Ramos (cell line): ENCODE results near the gene KMT2C.
"Not testable (repeated sequence)": the region's sequence is repeated elsewhere in the genome, so short reads cannot be mapped to it uniquely, and the experiment has no call there.

Source experiments
- in situ Hi-C: fragments of 300-500 bp; cut with MboI; formaldehyde crosslinking; loops from one replicate; pipeline ENCODE4 v1.14.3; 2022; ENCODE audit warnings: low sequenced_read_pairs; ENCODE audit not compliant: unreplicated experiment

Gene KMT2C

GRCh38 chr7:152366662-152367061, 69.1 kb downstream of the KMT2C start:
- in situ Hi-C loops: no loop called here

DNA sequence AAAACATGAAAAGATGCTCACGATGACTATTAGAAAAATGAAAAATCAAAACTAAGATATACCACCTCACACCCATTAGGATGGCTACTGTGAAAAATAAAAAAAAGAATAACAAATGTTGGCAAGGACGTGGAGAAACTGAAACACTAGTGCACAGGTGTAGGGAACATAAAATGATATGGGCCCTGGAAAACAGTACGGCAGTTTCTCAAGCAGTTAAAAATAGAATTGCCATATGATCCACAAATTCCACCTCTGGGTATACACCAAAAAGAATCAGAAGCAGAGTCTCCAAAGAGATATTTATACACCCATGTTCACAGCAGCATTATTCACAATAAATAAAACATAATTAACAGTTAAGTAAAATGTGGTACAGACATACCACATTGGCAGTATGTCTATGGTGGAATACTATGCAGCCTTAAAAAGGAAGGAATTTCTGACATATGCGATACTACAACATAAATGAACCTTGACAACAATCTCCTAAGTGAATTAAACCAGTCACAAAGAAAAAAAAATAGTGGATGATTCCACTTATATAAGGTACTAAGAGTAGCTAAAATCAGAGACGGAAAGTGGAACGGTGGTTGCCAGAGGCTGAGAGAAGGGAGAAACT, 69.7 kb downstream of the KMT2C start:
- in situ Hi-C loops: no loop called here

- in situ Hi-C loops: no loop called here
These were observed 72.0 kb downstream of the KMT2C start for GRCh38 chr7:152363798-152364197.

GRCh38 chr7:152362128-152362926, 73.5 kb downstream of the KMT2C start:
- in situ Hi-C loops: no loop called here

DNA sequence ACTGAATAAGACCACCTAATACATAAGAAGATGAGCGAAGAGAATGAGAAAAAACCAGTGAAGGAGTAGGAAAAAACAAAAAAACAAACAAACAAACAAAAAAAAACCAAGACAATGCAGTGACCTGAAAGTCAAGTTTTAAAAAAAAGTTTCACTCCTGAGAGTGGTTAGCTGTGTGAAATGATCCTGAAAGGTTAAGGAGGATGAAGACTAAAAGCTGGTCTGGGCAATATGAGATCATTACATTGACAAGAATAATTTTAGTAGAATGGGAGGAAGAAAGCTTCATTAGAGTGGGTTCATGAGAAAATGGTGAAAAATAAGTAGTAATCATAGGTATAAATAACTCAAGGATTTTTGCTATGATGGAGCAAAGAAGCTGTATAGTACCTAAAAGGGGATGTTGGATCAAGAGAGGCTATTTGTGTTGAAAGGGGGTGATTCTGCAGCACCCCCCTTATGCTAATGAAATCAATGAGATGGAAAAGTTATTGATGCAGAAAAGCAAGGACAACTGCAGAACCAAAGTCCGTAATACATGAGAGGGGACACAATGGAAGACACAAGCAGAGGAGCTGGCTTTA, 80.2 kb downstream of the KMT2C start:
- in situ Hi-C loops: no loop called here

DNA sequence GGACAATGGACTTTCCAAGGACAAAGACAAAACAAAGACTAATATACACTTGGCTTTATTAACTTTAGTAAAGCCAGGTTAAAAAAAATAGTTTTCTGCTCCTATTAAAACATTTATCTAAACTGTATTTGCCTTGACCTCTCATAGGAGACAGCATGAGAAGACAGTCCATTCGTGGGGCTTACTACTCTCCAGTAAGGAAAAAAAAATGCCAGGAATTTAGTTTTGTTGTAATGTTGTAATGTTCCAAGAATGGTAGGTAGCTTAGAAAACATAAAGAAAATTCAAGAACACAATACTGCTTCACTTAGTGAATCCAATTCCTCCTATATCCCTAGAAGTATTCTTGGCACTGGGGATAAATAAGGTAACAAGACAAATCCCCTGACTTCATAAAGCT, 81.7 kb downstream of the KMT2C start:
- in situ Hi-C loops: no loop called here

- in situ Hi-C loops: not testable (repeated sequence)
These were observed 82.5 kb downstream of the KMT2C start for GRCh38 chr7:152353281-152353680.

DNA sequence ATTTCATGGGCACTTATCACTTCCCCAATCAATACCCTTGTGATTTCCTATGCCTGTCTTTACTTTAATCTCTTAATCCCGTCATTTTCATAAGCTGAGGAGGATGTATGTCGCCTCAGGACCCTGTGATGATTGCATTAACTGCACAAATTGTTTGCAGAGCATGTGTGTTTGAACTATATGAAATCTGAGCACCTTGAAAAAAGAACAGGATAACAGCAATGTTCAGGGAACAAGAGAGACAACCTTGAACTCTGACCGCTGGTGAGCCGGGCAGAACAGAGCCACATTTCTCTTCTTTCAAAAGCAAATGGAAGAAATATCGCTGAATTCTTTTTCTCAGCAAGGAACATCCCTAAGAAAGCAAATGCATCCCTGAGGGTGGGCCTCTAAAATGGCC, 84.1 kb downstream of the KMT2C start:
- in situ Hi-C loops: not testable (repeated sequence)

DNA sequence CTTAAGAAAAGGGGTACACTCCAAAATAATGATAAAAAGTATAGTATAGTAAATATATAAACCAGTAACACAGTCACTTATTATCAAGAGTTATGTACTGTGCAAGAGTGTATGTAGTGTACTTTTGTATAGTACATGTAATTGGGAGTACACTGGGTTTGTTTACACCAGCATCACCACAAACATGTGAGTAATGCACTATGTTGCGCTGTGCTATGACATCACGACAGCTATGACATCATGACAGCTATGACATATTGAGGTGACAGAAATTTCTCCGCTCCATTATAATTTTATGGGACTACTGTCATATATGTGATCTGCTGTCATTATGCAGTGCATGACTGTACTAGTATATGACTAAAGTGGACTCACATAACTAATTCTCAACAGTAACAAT, 84.6 kb downstream of the KMT2C start:
- in situ Hi-C loops: no loop called here

GRCh38 chr7:152347888-152348287, 87.9 kb downstream of the KMT2C start:
- in situ Hi-C loops: no loop called here

- in situ Hi-C loops: no loop called here
These were observed 91.5 kb downstream of the KMT2C start for GRCh38 chr7:152344253-152344652.

GRCh38 chr7:152342796-152343195, 93.0 kb downstream of the KMT2C start:
- in situ Hi-C loops: no loop called here

- in situ Hi-C loops: no loop called here
These were observed 93.9 kb downstream of the KMT2C start for GRCh38 chr7:152341914-152342236.

- in situ Hi-C loops: no loop called here
These were observed 94.5 kb downstream of the KMT2C start for GRCh38 chr7:152341039-152341913.

DNA sequence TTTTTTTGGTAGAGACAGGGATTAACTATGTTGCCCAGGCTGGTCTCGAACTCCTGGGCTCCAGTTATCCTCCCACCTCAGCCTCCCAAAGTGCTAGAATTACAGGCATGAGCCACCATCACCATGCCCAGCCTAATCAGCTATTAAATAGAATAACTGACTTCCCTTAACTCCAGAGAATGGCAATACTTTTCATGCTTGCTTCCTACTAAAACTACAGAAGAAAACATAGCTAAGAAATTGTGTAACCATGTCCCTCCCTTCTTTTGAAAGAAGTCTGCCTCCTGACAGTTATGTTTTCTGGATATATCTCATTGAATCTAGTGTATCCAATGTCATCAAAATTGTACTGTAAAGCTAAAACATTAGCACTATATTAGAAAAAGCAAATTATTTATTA, 95.6 kb downstream of the KMT2C start:
- in situ Hi-C loops: no loop called here

DNA sequence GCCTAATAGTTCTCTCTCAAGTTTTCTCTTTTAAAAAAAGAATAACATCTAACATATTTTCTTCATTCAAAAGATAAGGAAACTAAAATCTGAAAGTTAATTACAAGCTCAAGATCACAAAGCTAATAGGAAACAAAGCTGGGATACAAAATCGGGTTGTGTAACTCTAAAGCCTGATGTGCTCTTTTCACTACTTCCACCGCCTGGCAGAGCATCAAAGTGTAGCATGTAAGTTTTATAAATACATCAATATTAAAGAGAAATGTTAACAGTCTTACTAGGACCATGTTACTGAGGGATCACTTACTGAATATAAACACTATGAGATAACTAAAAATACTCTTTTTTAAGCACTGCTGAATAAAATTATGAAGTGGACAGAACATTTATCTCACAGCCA, 97.2 kb downstream of the KMT2C start:
- in situ Hi-C loops: loop anchor here (10.0 kb wide), 1 partner anchor 336 kb away; the partner anchor contains the start of gene XRCC2

DNA sequence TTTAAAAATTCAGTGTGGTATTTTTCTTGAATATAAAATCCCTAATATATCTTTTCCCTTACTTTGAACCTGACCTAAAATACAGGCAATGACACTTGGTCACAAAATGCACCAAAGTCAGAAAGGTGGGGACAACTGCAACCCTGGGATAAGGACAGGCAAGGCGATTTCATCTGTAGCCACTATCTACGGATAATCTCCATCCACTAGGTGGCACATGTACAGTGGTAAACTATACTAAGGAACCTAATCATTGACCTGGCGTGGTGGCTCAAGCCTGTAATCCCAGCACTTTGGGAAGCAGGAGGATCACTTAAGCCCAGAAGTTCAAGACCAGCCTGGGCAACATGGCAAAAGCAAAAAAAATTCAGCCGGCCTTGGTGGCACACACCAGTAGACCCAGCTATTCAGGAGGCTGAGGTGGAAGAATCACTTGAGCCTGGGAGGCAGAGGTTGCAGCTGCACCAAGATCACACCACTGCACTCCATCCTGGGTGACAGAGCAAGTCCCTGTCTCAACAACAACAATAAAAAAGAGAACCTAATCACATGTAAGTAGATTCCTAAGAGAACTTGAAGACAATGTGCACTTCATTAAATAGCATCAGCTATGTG, 98.9 kb downstream of the KMT2C start:
- in situ Hi-C loops: loop anchor here (10.0 kb wide), 1 partner anchor 338 kb away; the partner anchor contains the start of gene XRCC2

DNA sequence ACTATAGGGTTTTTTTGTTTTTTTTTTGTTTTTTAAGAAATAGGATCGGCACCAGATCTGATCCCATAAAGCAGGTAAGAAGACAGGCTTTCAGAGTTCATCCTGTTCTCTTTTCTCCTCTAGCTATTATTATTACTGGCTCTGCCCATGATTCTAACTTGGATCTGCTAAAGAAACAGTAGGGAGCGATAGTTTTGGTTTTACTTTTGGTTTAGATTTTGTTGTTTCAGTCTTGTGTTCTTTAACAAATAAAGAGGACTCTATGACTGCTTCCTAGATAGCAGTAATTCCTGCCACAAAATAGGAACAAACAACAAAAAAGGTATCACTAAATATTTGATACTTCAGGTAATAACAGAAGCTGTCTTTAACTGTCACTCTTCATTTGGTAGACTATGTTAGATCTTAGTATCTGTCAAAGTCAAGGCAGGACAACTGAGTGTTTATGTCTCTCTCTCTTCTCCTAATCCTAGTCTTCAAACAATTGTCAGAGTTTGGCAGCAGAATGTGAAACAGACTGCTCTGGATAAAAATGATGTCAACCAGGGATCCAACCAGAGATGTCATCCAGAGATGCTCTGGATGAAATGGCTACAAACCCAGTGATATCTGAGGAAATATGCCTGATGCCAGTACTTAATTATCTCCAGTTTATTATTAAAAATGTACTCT, 99.8 kb downstream of the KMT2C start:
- in situ Hi-C loops: loop anchor here (10.0 kb wide), 1 partner anchor 339 kb away; the partner anchor contains the start of gene XRCC2

- in situ Hi-C loops: loop anchor here (10.0 kb wide), 1 partner anchor 342 kb away; the partner anchor contains the start of gene XRCC2
These were observed 102.7 kb downstream of the KMT2C start for GRCh38 chr7:152333134-152333533.
